ENCODE data around the gene WWC2.

WWC2 gene

GRCh38 chr4:183284258-183284785 is 185.3 kb downstream of the WWC2 start:
- no peaks in the 10 kb centered on the region for H3K4me1 ChIP-seq (ENCODE audit: control insufficient read depth, insufficient read depth, low read length)
- ChIA-PET CTCF (no interaction called here), POLR2A (no interaction called here)
- peaks cover 0 to 68% of the 10 kb centered on the region in 2 experiments for H3K36me3 ChIP-seq (ENCODE audit: control insufficient read depth in 2 of 2, insufficient read depth in 1 of 2, low read length in 2 of 2)
- no peak overlapping the region for H3K27ac ChIP-seq (ENCODE audit: extremely low read depth, low read depth, low read length)
- no peak overlapping the region for H3K4me3 ChIP-seq (ENCODE audit: low read depth, low read length)
- TF ChIP-seq ZBTB49 (tag by site-specific recombination; IDR thresholded peaks at IDR 0.05; ENCODE audit: low read depth) (no peak), ZNF221 (tag by site-specific recombination; IDR thresholded peaks at IDR 0.05; ENCODE audit: borderline replicate concordance) (no peak), ZNF202 (tag by site-specific recombination; IDR thresholded peaks at IDR 0.05; ENCODE audit: borderline replicate concordance) (no peak), YY2 (tag by site-specific recombination; IDR thresholded peaks at IDR 0.05) (no peak)
- H3K9me3 ChIP-seq (ENCODE audit: control insufficient read depth, insufficient read depth, low read depth, low read length), result no peaks in the 10 kb centered on the region

- Histone ChIP-seq H3K9me3 (ENCODE audit: control insufficient read depth, insufficient read depth, low read depth, low read length) (no peaks in the 10 kb centered on the region), H3K4me1 (ENCODE audit: control insufficient read depth, insufficient read depth, low read length) (no peaks in the 10 kb centered on the region), H3K4me3 (ENCODE audit: low read depth, low read length) (no peak overlapping the region), H3K27ac (ENCODE audit: extremely low read depth, low read depth, low read length) (no peak overlapping the region), H3K36me3 (ENCODE audit: control insufficient read depth in 2 of 2, insufficient read depth in 1 of 2, low read length in 2 of 2) (peaks cover 0 to 73% of the 10 kb centered on the region in 2 experiments)
- ChIA-PET POLR2A (no interaction called here), CTCF (no interaction called here)
- TF ChIP-seq PBX3 (CRISPR knock-in tag; IDR thresholded peaks at IDR 0.05) (no peak), ZNF280D (tag by site-specific recombination; IDR thresholded peaks at IDR 0.05) (no peak), ZNF324 (tag by site-specific recombination; IDR thresholded peaks at IDR 0.05) (no peak), ZNF2 (tag by site-specific recombination; IDR thresholded peaks at IDR 0.05) (no peak), BCL11B (tag by site-specific recombination; IDR thresholded peaks at IDR 0.05; ENCODE audit: low read depth) (no peak), ZNF596 (tag by site-specific recombination; IDR thresholded peaks at IDR 0.05) (no peak), ATF2 (tag by site-specific recombination; IDR thresholded peaks at IDR 0.05; ENCODE audit: low read depth) (no peak), ZBTB1 (tag by site-specific recombination; IDR thresholded peaks at IDR 0.05) (no peak), ZBTB26 (tag by site-specific recombination; optimal IDR thresholded peaks at IDR 0.05) (no peak), ZNF132 (tag by site-specific recombination; IDR thresholded peaks at IDR 0.05; ENCODE audit: borderline replicate concordance) (no peak), ZNF266 (tag by site-specific recombination; IDR thresholded peaks at IDR 0.05; ENCODE audit: low read depth) (no peak), ZNF366 (tag by site-specific recombination; conservative IDR thresholded peaks at IDR 0.05) (no peak), ZNF121 (tag by site-specific recombination; IDR thresholded peaks at IDR 0.05) (no peak), TCF7L2 (IDR thresholded peaks at IDR 0.05; ENCODE audit: borderline replicate concordance, low read depth, low read length) (no peak), ZNF704 (tag by site-specific recombination; IDR thresholded peaks at IDR 0.05) (no peak), ZNF561 (tag by site-specific recombination; IDR thresholded peaks at IDR 0.05; ENCODE audit: borderline replicate concordance) (no peak), ZNF184 (tag by site-specific recombination; IDR thresholded peaks at IDR 0.05) (no peak), ZNF19 (tag by site-specific recombination; IDR thresholded peaks at IDR 0.05; ENCODE audit: low read depth) (no peak)
Observed at GRCh38 chr4:183284965-183285364, 185.9 kb downstream of the WWC2 start.
